Embryonic facial prominence (tissue), 1 donor: Measurements from ENCODE around the gene ASGR2.
"Not testable (repeated sequence)": the region's sequence is repeated elsewhere in the genome, so short reads cannot be mapped to it uniquely, and the experiment has no call there.

Source experiments
- DNase-seq: peaks from one replicate; pipeline ENCODE4 v3.0.0-alpha.2; 2016; ENCODE audit errors: extremely low spot score

Gene ASGR2

GRCh38 chr17:7100641-7101379 lies 13.8 kb downstream of the ASGR2 start:
- DNase-seq = not testable (repeated sequence)

DNA sequence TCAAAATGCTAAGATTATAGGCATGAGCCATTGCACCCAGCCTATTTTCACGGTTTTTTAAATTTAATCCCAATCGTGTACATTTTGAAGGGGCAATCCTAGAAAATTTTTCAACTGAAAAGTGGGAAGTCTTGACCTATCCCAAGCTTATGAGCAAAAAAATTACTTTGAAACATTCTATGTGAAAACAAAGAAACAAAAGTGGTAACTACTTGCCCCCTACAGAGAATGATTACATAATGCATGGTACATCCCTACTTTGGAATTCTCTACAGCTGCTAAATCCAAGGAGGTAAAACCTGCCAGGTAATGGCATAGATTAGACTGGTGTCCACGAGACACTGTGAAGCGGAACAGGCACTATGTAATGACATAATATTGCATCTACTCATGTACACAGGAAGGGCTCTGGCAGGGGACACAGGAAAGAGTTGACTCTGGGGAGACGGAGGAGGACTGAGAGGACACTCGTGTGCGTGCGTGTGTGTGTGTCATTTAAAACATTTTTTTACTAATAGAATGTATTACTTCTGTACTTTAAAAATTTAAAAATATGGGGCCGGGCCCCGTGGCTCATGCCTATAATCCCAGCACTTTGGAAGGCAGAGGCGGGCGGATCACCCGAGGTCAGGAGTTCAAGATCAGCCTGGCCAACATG lies 15.7 kb downstream of the ASGR2 start:
- DNase-seq = no peak

DNA sequence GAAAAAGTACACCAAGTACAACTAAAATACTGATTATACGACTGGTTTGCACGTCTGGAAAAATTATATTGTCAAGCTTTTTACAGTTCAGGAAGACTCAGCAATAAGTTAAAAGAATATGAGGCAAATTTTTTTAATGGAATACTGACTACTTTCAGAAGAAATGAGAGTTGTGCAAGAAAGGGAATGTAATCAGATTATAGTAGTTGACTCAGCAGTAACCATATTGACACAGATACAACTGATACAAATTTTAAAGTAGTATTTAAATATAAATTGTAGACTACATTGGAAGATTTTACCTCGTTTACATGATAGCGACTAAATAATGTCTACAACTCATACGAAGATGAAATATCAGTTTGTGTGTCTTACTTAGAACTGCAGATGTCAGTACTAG lies 16.7 kb downstream of the ASGR2 start:
- DNase-seq = no peak

- no peak for DNase-seq
Measured at GRCh38 chr17:7095625-7096024, 19.0 kb downstream of the ASGR2 start.

GRCh38 chr17:7094652-7095019 lies 20.0 kb downstream of the ASGR2 start:
- DNase-seq = no peak

GRCh38 chr17:7091311-7092005 lies 23.2 kb downstream of the ASGR2 start:
- DNase-seq = not testable (repeated sequence)

- not testable (repeated sequence) for DNase-seq
Measured at GRCh38 chr17:7089570-7089969, 25.1 kb downstream of the ASGR2 start.

DNA sequence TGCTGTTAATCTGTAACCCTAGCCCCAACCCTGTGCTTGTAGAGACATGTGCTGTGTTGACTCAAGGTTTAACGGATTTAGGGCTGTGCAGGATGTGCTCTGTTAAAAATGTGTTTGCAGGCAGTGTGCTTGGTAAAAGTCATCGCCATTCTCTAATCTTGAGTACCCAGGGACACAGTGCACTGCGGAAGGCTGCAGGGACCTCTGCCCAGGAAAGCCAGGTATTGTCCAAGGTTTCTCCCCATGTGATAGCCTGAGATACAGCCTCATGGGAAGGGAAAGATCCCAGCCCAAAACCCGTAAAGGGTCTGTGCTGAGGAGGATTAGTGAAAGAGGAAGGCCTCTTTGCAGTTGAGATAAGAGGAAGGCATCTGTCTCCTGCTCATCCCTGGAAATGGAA lies 26.2 kb downstream of the ASGR2 start:
- not testable (repeated sequence) for DNase-seq

DNA sequence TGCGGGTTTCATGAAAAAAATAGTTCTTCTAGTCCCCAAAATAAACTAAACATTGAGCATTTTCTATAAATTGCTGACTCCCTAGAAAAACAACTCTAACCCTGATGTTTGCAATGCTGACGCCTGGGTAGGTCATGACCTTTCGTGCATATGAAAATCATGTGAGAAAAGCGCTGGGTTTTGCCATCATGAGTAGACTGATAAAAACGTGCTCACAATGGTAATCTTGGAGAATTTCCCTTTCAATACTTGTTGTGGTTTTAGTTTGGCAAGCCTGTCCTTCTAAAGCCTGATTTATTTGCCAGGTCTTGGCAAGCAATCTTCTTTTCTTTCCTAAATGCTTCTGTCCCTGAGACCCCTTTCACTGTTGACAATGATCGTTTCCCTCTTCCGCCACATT lies 30.5 kb downstream of the ASGR2 start:
- no peak for DNase-seq

DNA sequence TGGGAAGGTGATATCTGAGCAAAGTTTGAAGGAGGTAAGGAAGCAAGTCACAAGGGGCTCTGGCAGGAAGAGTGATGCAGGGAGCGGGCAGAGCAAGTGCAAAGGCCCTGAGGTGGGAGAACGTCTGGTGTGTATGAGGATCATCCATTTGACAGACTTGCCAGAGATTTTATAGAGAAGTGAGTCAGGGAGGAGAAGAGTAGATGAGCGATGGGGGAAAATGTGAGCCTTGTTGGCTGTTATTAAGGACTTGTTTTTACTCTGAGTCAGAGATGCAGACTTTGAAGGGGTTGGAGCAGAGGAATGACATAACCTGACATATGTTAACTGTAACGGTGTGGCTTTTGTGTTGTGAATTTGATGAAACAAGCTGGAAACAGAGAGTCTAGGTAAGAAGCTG lies 31.0 kb downstream of the ASGR2 start:
- no peak for DNase-seq

GRCh38 chr17:7081341-7082062 lies 33.1 kb downstream of the ASGR2 start:
- no peak for DNase-seq

DNA sequence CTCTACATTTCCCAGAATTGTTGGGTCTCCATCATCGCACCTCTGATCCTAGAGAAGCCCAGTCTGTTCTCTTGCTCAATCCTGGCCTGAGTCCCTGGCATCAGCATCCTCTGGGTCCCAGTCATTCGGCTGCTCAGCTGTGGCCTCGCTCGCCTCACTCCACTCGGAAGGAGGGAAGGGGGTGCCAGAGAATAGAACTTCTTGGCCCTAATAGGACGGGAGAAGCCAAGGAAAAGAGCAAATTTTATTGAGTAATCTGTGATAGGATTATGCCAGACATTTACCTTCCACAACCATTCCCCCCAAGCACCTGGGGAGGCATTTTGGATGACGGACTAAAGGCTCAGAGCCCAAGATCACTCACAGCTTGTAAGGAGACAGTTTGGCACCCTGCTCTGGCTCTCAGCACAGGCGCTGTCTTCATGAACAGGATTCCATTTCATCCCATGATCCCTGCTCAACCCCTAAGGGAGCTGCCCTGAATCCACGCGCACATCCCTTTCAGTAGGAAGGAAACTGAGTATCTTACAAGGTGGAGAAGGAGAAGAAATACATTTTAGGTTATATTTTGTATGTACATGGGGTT lies 34.1 kb downstream of the ASGR2 start:
- DNase-seq = no peak

DNA sequence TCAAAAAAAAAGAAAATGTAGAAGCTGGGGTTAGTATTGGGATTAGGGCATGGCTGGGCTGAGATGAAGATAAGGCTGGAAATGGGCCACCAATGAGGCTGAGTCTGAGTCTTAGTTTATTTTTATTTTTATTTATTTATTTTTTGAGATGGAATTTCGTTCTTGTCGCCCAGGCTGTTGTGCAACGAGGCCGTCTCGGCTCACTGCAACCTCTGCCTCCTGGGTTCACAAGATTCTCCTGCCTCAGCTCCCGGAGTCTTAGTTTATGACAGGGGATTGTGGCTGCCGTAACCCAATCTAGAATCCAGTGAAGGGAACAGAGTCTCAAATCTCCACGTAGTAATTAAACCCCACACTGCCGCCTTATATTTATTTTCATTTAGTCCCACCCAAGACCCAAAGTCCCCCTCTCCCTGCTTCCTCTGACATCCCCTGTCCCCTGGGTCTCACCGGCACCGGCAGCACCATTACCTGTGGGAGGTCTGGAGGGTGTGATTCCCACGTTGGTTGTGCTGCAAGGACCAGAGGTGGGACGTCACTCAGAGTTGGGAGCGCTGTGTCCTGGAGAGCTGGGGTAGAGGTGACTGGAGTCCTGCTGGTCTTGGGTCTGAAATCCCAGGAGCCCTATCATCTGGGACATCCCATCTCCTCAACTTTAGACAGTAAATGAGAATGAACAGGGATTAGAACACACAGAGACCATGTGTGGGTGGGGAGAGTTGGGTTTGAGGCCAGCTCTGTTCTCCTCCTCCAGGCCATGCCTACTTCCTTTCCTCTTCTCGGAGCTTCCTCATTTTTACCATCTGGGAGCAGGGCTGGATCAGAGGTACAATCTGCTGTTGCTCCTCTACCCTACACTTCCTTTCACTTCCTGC lies 34.8 kb downstream of the ASGR2 start, which contains the start of gene CLEC10A:
Gene CLEC10A, minus strand, starts transcription at position 671 of the 875 bp plus-strand sequence. CDS start 1,439 bp downstream, outside the sequence.
- DNase-seq = no peak

- no peak for DNase-seq
Measured at GRCh38 chr17:7078711-7079110, 35.9 kb downstream of the ASGR2 start.

DNA sequence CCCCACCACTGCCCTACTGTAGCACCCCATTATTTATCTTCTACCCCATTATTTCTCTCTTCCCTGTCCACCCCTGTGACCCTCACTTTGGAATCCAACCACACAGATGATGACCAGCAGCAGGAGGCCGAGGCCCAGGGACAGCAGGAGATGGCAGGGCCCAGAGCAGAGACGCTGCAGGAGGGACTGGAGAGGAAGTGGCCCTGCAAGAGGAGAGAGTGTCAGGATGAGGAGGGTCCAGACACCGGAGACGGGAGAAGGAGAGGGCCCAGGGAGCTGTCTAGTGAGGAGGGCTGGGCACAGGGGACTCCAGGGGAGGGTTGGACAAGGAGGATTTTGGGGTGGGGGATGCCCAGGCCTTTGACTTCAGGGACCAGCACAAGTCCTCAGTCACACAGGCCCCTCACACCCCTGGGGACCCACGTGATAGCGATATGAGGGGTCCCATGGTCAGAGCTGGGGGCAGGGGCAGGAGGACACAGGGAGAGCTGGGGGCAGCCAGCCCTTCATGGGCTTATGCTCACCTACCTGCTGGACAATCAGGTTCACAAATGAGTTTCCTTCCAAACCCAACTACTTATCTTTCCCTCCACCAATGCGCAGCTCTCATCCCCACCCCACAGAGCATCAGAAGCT lies 36.6 kb downstream of the ASGR2 start:
- no peak for DNase-seq

- no peak for DNase-seq
Measured at GRCh38 chr17:7074931-7075330, 39.7 kb downstream of the ASGR2 start.

GRCh38 chr17:7072406-7072805 lies 42.2 kb downstream of the ASGR2 start:
- DNase-seq = no peak

- DNase-seq = no peak
Measured at GRCh38 chr17:7070712-7071111, 43.9 kb downstream of the ASGR2 start.

- DNase-seq = no peak
Measured at GRCh38 chr17:7068268-7068667, 46.4 kb downstream of the ASGR2 start.

- DNase-seq = no peak
Measured at GRCh38 chr17:7067198-7067597, 47.4 kb downstream of the ASGR2 start.
